IPS DF 4.7 (cell line): Measurements from ENCODE around the gene BRSK2.

ENCODE experiments used
- DNase-seq: peaks from one replicate; pipeline ENCODE4 v3.0.0-alpha.2; 2013; ENCODE audit warnings: low spot score; ENCODE audit errors: extremely low read depth

Gene BRSK2

DNA sequence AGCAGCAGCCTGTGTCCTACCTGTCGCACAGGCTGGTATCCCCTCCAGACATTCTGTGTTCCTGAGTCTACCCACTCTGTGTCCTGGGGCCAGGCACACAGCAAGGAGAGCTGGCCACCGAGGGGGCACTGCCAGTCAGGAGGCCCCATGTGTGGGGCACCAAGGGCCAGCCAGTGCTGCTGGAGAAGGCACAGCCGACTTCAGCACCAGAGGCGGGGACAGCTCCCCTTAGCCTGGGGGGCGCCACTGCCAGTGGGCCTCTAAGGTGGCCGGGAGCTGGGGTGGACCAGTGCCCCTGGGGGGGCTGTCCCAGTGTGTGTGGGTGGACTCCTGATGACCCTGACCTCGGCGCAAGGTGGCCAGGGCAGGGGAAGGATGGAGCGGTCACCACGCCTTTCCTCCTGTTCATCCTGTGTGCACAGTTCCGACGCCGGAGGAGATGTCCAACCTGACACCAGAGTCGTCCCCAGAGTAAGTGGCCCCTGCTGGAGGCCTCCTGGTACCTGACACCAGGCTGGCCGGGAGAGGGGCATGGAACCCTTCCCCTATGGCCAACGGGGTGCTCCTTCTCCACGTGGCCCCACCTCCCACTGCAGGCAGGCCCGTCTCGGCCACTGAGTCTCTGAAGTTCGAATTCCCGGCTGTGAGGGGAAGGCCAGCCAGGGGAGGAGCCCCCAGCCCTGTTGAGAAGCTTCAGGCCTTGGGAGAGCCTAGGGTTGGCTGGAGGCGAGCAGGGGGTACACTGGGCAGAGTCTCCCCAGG lies 61.4 kb downstream of the BRSK2 start:
- no peak for DNase-seq

- DNase-seq: no peak
Observed at GRCh38 chr11:1451781-1452470, 62.2 kb downstream of the BRSK2 start.

DNA sequence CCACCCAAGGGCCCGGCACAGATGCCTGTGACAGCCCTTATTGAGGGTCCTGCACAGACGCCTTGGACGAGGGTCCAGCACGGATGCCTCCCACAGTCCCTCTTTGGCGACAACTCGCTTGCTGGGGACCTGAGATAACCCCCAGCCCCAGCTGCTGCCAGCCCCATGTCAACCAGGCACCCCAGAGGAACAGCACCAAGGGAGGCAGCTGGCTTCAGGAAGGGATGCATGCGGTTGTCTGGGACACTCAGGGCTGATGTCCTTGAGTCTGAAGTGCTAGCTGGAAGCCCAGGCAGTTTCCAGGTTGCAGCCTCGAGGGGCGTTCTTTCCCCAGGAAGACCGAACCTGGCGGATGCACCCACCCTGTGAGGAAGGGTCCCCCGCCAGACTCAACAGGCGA lies 63.0 kb downstream of the BRSK2 start:
- no peak for DNase-seq

GRCh38 chr11:1453611-1454034 lies 63.9 kb downstream of the BRSK2 start:
- no peak for DNase-seq

- no peak for DNase-seq
Observed at GRCh38 chr11:1454576-1454975, 64.8 kb downstream of the BRSK2 start.

DNA sequence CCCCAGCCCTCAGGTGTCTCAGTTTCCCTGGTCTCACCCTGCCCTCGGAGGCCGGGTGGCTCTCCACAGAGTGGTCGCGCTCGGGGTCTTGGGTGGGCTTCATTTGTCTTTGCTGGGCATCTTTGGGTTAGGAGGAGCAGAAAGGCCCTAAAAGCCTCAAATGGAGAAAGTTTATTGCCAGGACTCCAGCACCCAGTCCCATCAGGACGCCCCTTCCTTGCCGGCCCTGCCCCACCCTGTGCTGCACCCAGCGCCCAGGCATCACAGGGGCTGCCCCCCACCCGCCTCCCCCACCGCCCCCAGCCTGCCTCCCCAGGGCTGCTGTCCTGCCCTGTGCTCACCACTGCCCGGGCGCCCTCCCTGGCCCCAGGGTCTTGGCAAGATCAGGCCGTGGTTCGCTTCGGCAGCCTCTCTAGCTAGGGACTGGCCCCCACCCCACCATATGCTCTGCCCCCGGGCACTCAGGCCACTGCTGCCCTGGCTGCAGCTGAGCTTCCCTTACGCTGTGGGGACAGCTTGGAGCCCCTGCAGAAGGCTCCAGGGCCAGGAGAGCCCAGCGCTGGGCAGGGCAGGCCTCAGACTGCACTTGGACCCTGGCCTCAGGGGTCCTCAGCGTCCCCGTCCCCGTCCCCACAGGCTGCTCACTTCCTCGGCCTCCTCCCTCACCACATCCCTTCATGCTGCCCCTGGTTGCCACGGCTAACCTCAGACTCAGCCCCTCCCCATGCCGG lies 65.5 kb downstream of the BRSK2 start:
- no peak for DNase-seq

GRCh38 chr11:1455763-1456060 lies 66.0 kb downstream of the BRSK2 start:
- no peak for DNase-seq

DNA sequence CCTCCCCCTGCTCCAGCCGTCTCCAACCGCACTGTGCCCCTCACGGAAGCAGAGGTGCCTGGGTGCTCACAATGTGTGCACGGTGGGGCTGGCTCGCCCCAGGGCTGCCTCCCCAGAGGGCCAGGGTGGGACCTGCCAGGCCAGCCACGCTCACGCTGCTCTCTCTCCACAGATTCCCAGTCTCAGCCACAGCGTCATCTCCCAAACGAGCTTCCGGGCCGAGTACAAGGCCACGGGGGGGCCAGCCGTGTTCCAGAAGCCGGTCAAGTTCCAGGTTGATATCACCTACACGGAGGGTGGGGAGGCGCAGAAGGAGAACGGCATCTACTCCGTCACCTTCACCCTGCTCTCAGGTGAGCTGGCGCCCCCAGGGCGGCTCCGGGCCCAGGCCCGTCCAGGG lies 66.4 kb downstream of the BRSK2 start:
- DNase-seq: no peak

DNA sequence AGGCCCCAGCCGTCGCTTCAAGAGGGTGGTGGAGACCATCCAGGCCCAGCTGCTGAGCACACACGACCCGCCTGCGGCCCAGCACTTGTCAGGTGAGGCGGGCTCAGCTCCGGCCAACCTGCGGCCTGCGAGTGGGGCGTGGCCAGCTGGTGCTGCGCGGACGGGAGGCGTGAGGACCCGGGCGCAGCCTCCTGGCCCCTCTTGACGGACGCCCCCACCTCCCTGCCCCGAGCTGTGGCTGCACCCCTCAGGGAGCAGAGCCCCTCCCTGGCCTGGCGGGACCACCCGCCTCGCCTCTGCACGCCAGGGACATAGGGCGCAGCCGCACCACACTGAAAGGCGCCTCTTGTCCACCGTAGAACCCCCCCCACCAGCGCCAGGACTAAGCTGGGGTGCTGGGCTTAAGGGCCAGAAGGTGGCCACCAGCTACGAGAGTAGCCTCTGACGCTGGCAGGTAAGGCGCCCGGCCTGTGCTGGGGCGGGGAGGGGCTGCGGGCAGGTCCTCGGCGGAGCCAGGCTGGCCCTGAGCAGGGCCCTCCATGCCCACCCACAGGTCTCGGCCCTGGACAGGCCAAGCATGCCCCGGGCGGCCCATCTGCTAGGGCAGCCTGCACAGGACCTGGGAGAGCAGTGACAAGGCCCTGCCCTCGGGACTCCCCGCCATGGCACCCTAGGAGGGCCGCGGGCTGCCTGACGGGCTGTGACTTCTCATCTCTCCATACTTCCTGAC lies 67.0 kb downstream of the BRSK2 start:
- no peak for DNase-seq

GRCh38 chr11:1457326-1457680 lies 67.6 kb downstream of the BRSK2 start:
- DNase-seq: no peak

DNA sequence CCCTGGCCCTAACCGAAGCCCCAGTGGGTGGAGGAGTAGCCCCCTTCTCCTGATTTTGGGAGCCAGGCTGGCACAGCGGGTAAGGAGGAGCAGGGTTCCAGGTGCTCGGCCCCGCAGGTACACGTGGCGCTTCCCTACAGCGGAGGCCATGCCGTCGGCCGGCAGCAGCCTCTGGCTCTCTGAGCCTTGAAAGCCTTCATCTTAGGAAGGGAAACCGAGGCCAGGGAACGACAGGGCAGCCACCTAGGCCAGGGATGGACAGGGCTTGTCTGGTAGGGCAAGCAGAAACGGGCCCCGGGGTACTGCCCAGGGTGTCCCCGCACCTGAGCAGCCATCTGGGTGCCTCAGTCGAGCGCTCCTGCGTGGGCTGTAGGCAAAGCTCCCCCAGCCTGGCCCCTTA lies 68.1 kb downstream of the BRSK2 start:
- DNase-seq: no peak

DNA sequence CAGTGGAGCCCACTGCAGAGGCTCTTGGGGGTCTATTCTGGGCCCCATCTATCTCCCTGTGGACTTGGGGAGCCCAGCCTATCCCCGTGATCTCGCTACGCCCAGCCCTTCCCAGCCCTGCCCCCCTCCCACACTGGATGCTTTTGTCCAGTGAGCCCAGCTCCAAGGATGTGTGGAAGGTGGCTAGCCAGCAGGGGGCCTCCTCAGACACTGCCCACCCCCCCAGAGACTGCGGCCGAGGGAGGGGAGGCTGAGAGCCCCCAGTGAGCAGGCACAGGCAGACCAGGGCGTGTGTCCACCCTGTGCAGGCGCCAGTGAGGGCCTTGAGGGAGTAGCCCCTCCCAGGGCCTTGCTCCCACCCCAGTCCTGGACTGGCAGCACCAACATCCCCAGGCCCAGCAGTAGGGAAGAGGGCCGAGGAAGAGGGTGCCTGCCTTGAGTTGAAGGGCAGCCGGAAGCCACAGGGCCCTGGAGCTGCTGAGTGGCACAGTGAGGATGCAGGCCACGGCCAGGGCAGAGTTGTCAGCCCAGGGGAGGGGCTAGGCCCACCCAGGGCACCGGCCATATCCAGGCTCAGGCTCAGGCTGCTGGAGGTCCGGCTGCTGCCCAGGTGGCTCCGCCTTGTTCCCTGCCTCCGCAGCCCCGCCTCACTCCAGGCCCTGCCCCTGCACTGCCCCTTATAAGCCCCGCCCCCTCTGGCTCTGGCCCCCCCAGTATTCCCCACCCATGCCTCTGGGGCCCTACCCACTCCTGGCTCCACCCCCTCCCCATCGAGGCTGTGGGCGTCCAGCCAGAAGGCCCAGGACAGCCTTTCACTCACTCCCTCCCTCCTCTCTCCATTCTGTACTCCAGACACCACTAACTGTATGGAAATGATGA lies 68.8 kb downstream of the BRSK2 start:
- DNase-seq: no peak

GRCh38 chr11:1459219-1459575 lies 69.5 kb downstream of the BRSK2 start:
- no peak for DNase-seq

DNA sequence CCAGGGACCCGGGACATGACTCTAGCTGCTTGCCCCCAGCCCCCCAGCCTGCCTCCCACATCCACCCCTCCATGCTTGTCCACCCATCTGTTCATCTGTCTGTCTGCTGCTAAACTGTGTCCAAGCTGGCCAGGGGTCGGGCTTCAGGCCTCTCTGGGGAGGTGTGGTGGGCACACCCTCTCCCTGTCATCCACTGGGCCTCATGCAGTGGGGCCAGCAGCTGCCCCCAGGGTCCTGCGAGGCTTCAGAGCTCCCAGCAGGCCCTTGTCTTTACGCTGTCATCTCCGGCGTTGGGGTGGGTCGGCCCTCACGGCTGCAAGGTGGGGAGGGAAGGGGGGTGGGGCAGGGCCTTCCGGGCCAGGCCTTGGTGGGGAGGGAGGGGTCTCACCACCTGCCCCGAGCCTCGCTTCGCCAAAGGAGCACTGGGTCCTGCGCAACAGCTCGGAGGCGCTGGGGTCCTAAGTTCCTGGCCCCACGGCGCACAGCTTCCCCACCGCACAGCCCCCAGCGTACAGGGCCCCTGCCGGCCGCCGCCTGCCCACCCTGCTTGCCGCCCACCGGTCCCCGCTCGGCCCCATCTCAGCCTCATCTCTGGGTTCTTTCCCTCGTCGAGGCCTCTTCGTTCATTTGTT lies 70.1 kb downstream of the BRSK2 start:
- no peak for DNase-seq

- no peak for DNase-seq
Observed at GRCh38 chr11:1460396-1460985, 70.8 kb downstream of the BRSK2 start.

DNA sequence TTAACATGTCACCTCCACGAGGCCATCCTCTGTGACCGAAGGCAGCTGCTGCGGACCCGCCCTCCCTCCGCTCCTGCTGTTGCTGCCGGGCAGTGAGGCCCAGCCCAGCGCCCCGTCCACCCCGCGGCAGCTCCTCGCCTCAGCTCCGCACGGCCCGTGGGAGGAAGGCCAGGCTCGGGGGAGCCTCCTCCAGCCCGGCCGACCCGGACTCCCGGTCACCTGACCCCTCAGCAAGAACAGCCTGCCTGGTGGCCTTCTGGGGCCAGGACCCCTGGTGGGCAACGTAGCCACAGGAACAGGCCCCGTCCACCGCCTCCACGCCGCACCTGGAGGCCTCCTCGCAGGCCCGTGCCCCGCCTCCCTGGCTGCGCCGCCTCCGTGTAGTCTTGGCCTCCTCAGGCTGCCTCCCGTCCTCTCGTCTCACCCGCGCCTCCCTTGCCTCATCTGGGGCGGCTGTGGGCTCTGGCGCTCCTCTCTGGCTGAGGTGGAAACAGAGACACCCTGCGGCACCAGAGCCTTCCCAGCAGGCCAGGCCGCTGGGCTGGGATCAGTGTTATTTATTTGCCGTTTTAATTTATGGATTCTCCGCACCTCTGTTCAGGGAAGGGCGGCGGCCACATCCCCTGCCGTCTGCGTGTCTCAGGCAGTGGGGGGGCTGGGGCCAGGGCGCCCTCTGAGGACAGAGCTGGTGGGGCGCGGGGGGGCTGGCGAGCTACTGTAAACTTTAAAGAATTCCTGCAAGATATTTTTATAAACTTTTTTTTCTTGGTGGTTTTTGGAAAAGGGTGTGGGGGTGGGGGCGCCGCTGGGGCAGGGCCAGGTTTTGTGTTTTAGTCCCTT lies 71.5 kb downstream of the BRSK2 start:
- no peak for DNase-seq

- no peak for DNase-seq
Observed at GRCh38 chr11:1461826-1462697, 72.3 kb downstream of the BRSK2 start.

DNA sequence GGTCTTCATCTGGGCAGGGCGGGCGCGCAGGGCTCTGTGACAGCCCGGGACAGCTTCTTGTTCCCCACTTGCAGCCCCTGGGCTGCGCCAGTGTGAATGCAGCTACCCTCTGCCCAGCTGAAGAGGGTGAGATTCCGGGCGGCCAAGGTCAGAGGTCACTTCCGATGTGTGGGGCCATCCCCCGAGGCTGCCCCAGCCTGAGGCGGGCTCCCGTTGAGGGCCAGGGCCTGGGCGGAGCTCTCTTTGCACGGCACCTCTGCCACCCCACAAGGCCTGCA lies 72.9 kb downstream of the BRSK2 start:
- no peak for DNase-seq

- DNase-seq: no peak
Observed at GRCh38 chr11:1463056-1463455, 73.3 kb downstream of the BRSK2 start.
